GM21447 (cell line): ENCODE results near the gene CCM2.

Experiments
- ATAC-seq: cut with Tn5 transposase; IDR thresholded peaks from one replicate; pipeline ENCODE4 v1.9.1; 2021; ENCODE audit not compliant: unreplicated experiment

Gene CCM2

DNA sequence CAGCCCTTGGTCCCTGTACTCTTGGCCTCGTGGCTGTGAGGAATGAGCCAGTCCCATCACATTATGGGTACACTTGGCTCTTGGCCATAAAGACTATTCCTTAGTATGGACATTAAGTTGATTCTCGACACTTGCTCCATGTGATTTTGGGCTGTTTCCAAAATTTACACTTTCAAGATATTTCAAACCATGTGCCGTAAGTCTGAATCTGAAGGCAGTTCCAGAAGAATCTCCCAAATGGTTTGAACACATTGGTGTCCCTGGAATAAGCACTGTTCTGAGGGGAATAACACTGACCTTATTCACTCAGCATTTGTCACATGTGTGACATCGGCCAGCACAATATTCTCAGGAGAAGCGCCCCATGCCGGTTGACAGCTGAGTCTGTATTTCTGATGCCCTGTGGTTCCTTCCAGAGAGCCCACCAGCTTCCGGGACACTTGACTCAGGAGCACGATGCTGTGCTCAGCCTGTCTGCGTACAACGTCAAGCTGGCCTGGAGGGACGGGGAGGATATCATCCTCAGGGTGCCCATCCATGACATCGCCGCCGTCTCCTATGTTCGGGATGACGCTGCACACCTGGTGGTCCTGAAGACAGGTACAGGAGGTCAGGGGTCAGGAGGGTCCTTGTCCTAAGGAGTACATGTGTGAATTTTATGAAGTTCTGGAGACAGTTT lies 64.2 kb downstream of the CCM2 start:
- no peak for ATAC-seq

DNA sequence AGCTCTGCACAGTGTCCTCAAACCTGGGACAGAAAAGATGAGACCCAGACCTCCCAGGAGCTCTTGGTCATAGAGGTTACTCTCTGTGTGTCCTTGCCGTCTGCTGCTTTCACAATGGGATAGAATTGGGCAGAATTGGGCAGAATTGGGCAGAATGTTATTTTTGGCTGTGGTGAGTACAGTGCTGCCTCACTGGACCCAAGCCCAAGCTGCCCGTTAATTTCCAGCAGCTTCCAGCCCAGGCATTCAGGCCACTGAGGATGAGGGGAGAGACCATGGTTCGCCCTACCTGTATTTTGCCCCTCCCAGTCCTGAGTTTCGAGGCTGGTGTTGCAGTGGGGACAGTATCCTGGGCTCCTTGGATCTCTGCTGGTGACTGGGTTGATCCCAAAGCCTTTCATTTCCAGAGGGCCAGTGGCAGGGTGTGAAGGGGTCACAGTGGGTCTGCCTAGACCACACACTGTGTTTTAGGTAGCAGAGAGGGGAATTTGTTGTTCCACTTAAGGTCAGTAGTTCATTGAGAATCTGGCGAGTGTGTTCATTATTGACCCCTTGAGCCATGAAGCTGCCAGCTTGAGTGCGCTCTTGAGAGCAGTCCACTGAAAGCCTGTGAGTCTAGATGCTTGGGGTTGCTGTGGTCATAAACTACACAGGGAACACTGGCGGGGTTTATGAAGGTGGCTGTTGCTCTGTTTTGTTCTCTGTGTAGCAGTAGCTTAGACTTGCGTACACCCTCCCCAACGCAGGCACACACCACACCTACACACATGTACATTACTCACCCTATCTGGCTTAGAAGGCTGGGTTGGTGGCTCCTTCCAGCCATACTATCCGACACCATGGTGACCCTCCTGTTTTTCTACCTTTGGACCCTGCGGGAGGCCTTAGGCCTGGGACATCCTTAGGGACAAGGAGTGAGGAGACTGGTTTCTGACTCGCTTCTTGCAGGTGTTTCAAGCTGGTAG lies 65.3 kb downstream of the CCM2 start:
- ATAC-seq, result no peak

DNA sequence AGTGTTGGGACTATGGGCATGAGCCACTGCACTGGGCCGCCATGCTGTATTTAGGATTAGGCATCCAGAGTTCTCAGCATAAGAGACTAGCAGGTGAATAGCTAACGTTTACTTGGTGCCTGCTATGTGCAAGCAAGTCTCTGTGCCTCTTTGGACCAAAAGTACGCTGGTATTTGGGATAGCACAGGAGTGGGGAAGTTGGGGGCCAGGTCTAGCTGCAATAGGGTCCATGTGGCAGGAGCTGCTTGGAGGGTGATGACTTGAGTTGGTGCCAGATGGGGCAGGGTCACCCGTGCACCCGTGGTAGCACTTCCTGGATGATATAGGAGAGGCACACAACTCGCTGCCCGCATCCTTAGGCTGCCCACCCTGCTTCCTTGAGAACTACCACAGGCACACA lies 66.4 kb downstream of the CCM2 start:
- no peak for ATAC-seq

DNA sequence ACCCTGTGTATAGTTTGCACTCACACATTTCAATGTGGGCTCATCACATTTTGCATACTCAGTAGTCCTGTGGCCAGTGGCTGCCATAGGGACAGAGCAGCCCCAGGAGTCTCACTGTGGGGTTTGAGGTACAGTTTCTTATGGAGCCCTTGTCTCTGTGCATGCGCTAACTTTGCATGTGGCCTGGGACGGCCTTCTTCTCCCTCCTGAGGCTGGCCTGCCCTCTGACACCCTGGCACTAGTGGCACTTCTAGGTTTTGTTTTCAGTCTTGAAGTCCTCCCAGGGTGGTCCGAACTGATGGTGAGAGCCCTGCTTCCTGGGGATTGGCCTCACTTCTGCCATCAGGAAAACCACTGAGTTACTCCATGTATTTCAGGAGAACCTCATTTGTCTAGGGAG lies 67.6 kb downstream of the CCM2 start:
- ATAC-seq, result no peak

DNA sequence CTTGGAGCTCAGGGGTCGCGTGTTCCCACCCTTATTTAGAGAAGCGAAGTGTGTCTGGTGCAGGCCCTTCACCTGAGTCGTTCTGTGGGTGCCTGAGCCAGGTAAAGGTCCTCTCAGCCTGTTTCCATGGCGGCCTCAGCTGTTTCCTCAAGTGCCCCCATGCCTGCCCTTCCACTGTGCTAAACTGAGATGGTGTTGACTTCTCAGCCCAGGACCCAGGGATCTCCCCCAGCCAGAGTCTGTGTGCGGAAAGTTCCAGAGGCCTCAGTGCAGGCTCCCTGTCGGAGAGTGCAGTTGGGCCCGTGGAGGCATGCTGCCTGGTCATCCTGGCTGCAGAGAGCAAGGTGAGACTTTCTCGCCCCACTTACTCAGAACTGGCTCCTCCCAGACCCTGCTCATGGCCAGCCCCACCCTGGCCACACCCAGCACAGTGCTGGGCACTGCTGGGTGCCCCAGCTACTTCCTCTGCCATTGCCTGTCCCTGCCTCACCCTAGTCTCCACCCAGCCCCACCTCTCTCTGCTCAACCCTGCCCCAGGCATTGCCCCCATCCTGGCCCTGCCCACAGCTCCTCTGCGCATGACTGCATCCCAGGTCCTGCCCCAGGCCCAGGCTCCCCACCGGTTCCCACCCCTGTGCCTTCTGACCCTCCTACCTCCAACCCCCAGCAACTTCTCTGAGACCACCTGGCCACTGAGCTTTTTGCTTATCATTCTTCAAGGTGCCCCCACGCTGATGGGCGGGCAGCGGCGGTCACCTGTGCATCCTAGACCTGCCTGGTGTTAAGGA lies 68.4 kb downstream of the CCM2 start:
- no peak for ATAC-seq

DNA sequence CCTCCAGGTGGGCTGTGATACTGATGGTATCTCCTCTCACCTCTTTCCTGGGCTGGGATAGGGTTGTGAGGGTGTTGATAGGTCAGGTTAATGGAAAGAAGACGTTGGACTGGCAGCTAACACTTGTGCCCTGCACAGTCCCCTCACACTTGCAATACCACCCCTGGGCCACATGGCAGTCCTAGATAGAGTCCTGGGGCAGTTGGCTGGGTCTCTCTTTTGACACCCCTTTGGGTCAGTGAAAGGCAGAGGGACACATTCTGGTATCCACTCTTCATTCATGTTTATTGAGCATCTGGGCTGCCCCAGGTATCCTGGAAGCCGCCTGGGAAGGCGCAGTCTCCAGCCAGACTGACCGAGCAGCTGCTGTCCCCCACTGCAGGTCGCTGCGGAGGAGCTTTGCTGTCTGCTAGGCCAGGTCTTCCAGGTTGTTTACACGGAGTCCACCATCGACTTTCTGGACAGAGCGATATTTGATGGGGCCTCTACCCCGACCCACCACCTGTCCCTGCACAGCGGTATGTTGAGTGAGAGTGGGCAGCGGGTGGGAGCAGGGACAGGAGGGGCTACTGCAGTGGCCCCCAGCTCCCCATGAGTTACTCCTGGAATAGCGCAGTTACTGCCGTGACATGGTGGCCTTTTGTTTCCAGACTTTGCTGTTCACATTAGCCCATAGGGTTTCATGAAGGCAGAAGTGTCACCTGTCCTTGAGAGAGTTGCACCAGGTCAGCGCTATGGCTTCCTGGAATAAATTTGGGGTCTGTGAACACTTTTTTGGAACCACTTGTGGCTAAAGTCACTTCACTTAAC lies 69.6 kb downstream of the CCM2 start:
- ATAC-seq, result no peak

DNA sequence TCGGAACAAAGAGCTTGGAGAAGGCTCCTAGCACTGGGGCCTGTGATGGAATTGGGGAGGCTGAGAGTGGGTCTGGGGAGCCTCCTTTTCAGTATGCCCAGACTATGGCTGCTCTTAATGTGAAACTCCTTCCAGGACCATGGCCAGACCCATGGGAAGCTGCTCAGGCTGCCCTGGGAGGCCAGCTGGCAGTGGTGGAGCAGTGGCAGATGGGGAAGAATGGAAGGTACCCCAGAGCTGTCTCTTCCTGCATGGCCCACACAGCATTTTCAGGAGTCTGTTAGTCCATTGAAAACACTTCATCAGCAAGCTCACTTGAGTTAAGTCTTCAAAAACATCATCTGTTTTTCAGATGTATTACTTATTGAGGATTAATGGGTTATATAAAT lies 70.2 kb downstream of the CCM2 start:
- no peak for ATAC-seq

DNA sequence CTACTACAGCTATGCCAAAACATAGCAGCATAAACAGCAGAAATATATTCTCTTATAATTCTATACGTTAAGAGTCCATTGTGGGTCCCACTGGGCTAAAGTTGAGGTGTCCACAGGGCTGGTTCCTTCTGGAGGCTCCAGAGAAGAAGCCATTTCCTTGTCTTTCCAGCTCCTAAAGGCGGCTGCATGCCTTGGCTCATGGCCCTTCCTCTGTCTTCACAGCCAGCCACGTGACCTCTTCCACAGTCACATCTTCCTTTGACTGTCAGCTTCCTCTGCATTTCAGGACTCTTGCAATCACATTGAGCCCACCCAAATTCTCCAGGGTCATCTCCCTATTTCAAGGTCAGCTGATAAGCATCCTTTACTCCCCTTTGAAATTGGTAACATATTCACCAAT lies 71.5 kb downstream of the CCM2 start:
- no peak for ATAC-seq

DNA sequence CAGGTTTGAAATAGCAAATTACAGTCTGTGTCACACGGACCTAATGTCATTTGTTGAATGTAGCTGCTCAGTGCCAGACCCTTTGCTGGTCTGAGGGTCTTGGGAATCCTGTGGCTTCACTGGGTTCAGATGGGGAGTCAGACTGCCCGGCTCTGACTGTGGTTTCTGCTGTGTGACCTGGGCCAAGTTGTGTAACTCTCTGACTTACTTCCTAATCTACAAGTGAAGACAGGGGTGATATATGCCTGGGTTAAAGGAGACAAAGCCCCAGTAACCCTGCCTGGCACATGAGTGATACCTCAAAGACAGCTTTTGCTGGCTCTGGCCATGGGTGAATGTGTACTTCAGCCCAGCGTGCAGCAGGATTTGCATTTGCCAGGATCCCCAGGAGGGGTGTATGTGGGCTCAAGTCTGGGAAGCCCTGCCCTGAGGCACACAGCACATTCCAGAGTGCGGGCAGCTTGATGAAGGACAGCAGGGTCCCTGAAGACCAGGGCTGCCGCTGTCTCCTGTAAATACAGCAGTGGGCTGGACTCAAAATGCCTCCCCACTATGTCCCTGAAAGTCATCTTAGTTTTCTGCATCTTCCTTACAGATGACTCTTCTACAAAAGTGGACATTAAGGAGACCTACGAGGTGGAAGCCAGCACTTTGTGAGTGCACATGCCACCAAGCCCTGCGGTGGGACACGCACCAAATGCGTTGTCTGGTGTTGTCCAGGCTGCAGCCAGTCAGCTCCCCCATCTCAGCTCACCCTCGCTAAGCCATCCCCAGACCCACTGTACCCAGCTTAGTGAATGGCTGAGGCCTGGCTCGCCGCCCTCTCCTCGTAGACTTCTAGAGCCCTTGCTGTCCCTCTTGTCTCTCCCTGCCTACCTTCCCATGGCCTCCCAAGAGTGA lies 72.4 kb downstream of the CCM2 start:
- no peak for ATAC-seq

DNA sequence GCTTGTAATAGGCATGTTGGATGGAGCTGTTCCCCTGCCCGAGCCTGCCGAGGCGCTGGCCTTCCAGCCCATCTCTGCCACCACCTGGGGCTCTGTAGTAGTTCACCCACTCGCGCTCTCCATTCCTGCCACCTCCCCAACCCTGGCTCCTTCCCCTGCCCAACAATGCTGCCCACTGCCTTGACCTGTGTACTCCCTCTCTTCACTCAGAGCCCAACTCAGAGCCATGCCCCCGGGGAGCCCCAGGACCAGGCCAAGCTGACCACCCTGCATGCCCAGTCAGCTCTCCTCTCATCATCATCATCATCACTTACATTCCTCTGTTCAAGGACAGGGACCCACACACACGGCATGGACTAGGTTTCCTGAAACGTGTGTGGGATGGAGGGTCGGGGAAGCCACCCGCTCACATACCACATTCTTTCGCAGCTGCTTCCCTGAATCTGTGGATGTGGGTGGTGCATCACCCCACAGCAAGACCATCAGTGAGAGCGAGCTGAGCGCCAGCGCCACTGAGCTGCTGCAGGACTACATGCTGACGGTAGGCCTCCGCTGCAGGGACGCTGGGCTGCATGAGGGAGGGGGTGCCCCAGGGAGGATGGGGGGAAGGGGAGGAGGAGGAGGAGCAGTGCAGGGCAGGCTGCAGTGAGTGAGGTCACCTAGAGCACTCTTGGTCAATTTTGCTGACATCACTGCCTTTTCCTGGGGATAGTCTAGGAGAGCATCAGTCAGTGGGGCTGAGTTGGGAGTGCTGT lies 73.2 kb downstream of the CCM2 start:
- ATAC-seq, result no peak

DNA sequence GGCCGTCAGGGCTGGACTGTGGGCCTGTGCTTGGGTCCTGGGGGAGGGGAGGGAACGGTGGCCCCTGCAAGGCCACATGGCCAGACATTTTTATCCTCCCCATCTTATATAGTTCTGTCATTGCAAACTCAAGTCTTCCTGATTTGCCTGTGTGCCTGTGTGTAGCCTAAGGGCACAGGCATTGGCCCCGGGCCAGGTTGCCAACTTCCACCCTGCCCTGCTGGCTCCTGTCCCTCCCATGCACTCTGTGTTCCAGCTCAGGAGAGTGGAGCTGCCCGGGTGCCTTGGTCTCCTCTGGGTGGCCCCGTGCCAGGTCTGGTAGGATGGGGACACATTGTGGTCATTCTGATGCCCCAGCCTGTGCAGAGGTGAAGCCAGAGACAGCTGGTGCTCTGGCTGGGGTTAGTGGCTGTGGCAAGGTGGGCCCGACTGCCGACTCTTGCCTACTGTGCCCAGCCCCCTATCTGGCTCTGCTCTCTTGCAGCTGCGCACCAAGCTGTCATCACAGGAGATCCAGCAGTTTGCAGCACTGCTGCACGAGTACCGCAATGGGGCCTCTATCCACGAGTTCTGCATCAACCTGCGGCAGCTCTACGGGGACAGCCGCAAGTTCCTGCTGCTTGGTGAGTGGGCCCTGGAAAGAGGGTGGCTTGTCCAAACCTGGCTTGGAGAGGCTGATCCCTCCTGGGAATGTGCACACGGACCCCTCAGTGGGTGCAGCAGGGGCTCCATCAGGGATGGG lies 74.0 kb downstream of the CCM2 start:
- no peak for ATAC-seq

DNA sequence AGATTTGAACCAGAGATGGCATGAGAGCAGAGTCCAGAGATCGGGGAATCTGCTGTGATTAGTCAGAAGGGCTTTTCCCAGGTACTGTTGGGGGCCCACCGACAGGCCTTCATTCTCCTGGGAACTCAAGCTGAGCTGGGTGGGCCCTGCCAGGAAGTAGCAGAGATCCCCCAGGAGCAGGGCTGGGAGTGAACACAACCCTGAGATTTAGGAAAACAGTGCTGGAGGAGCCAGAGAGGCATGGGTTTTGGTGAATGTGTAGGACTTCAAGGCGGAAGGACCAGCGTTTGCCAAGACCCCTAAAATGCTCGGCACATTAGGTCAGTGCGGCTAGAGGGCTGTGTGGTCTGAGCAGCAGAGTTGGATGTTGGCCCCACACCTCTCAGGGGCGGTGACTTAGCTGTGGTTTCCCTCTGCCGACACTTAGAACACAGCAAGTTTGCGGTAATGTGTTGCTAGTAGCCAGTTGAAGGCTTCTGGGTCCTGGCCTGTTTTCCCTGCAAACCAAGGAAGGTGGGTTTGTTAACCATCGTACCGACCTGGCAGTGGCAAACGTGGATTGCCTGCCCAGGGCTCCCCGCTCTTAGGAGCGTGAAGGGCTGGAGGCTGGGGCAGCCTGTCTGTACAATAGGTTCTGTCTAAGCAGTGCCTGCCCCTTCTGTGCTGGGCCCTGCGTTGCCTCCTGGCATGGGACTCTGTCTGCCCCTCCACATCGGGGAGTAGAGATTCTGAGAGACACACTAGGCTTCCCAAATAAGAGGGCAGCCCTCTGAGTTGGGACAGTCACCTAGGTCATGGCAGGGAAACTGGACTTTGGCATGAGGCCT lies 74.7 kb downstream of the CCM2 start:
- no peak for ATAC-seq

DNA sequence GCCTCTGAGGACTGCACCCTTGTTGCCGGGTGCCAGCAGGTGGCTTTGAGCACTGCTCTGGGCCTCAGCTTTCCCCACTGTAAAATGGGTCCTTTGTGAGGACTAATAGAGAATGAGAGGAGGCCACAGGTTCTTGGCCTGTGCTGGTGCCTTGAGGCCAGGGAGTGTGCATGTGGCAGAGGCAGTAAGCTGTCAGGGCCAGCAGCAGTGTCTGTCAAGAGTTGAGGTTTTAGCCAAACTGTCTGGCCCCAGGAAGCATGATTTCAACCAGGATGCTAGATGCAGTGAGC lies 75.3 kb downstream of the CCM2 start:
- ATAC-seq, result no peak

DNA sequence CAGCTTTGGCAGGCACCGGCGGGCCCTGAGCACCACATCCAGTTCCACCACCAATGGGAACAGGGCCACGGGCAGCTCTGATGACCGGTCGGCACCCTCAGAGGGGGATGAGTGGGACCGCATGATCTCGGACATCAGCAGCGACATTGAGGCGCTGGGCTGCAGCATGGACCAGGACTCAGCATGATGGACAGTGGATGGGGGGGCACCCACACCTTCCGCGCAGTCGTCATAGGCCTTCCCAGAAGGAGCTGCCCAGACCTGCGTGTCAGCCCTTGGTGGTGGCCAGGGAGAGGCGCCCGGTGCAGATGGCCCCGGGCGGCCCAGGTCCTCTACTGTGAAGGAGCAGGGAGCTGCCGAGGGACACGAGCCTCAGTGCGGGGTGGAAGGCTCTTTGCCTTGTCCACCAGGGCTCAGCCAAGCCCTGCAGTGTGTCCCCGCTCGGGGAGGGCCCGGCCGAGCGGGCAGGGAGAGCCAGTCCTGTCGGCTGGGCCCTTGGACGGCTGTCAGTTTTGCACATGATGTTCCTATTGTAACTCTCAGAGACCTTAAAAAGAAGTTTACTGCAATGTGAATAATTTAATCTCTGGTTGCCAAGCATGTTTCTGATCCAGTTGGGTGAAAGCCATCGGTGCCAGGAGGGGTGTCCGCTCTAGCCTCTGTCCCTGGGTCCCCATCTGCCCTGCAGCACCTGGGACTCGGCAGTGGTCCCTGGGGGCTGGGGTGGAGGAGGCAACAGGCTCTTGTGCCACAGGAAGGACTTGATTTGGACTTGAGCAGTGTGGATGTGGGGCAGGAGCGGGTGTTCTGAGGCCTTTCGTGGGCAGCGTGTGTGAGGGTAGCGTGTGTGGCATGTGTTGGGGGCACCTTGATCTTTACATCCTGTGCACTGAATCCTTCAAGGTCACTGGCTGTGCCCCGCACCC lies 76.1 kb downstream of the CCM2 start:
- no peak for ATAC-seq

DNA sequence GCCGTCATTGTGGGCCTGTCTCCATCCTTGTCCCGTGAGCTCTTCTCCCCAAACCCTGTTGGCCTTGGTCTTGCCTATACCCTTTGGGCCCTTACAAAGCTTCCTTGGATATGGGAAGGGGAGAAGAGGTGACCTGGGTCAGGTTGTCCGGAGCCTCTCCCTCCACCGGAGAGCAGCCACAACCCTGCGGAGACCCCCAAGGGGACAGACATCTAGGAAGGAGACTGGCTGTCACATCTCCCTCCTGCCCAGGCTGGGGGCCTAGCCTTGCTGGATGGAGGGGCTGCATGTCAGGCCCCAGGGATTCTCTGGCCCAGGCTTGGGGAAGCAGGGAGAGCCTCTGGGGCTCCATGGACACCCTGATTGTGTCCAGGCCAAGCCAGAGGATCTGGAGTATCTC lies 76.9 kb downstream of the CCM2 start:
- ATAC-seq, result no peak

DNA sequence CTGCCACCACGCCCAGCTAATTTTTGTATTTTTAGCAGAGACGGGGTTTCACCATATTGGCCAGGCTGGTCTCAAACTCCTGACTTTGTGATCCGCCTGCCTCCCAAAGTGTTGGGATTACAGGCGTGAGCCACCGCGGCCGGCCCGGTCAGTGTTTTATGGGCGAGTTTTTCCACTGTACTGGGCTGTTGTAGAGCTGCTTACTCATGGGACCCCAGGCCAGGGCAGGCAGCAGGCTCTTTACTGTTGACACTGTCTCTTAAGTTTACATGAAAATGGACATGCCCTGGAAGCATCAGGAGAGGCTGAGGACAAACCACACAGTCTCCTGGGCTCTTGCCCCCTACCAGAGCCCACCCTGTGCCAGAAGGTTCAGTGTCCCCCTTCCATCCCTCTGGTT lies 77.6 kb downstream of the CCM2 start:
- no peak for ATAC-seq
